HCT116 (cell line): ENCODE measurements around the gene ZFHX2. TPM values are rescaled to one million over a fixed set of nuclear protein-coding genes. Genes with fewer than 3 reads are reported as not detected.

Source experiments
- ATAC-seq: fragments of 200-7000 bp; cut with Tn5 transposase; 2 replicates; pipeline ENCODE4 v1.9.1; 2020; ENCODE audit warnings: mild to moderate bottlenecking, moderate library complexity
- BruUV-seq: library from RNA; stranded (reverse); fragments of 400-500 nt; replicated peaks from 2 replicates; lab custom pipeline; 2021; lab: Mats Ljungman, UMichigan
- CTCF ChIA-PET: fragments of 300-600 bp; sonication (Branson Sonifier 250); formaldehyde crosslinking; loops from one replicate; lab custom pipeline; 2021; ENCODE audit warnings: antibody characterized with exemption; lab: Charles Lee
- POLR2A ChIA-PET: fragments of 300-600, 350-600 bp; sonication (Branson Sonifier 250); formaldehyde crosslinking; loops from one replicate; lab custom pipeline; 2021; ENCODE audit warnings: antibody characterized with exemption; lab: Charles Lee
- RAD21 ChIA-PET, 2 experiments: fragments of 300-600 bp; sonication (Branson Sonifier 250); formaldehyde crosslinking; loops; one replicate each; lab custom pipeline; 2023; ENCODE audit warnings: low total read pairs in 2 of 2; ENCODE audit not compliant: uncharacterized antibody in 2 of 2, unreplicated experiment in 2 of 2, low non-redundant PET in 1 of 2; lab: Charles Lee
- DNase-seq: peaks from one replicate; pipeline ENCODE4 v3.0.0-alpha.2; 2010; ENCODE audit warnings: low read depth, low spot score
- H2AFZ ChIP-seq: fragments of 200-600 bp; shearing (Covaris generic), sonication (generic); 2 replicates; pipeline ENCODE4 v1.6.1; 2017; ENCODE audit warnings: low read depth, mixed run types, mixed read lengths, antibody characterized with exemption, low read length; ENCODE audit not compliant: poor library complexity, severe bottlenecking
- H3K27ac ChIP-seq: 2 replicates; pipeline ENCODE4 v1.5.1; 2012; ENCODE audit warnings: low read depth, low read length
- H3K27me3 ChIP-seq: fragments of 200-600 bp; sonication (generic); 2 replicates; pipeline ENCODE4 v1.6.1; 2016; ENCODE audit warnings: mixed run types, low read length, mixed read lengths; ENCODE audit not compliant: insufficient read depth
- H3K36me3 ChIP-seq, 2 experiments: fragments of 200-500 bp in 1 of 2; fragments of 200-600 bp in 1 of 2; sonication (Bioruptor generic) in 1 of 2; sonication (generic) in 1 of 2; 2 replicates each; pipeline versions ENCODE4 v1.5.1 to v1.6.1; 2014 to 2016; ENCODE audit warnings: low read length in 2 of 2, inconsistent platforms in 1 of 2, mixed read lengths in 1 of 2, mixed run types in 1 of 2; ENCODE audit not compliant: insufficient read depth in 2 of 2, control insufficient read depth in 1 of 2
- H3K4me1 ChIP-seq, 2 experiments: fragments of 200-600 bp in 1 of 2; sonication (generic) in 1 of 2; 2 replicates each; pipeline versions ENCODE4 v1.5.1 to v1.6.1; 2012 to 2017; ENCODE audit warnings: low read length in 2 of 2, inconsistent platforms in 1 of 2, mild to moderate bottlenecking in 1 of 2, mixed read lengths in 1 of 2, mixed run types in 1 of 2, moderate library complexity in 1 of 2; ENCODE audit not compliant: insufficient read depth in 2 of 2, control insufficient read depth in 1 of 2
- H3K4me2 ChIP-seq: fragments of 200-600 bp; sonication (generic); 2 replicates; pipeline ENCODE4 v1.6.1; 2017; ENCODE audit warnings: mixed run types, low read length, mixed read lengths
- H3K4me3 ChIP-seq, 2 experiments: fragments of 200-600 bp in 1 of 2; sonication (generic) in 1 of 2; replicated peaks in 1 of 2; 2 replicates each; pipeline ENCODE4 v1.5.1; 2011 to 2016; ENCODE audit warnings: low read length in 2 of 2, control low read depth in 1 of 2, low read depth in 1 of 2, mild to moderate bottlenecking in 1 of 2, mixed read lengths in 1 of 2, mixed run types in 1 of 2
- H3K79me2 ChIP-seq: fragments of 200-600 bp; sonication (generic); 2 replicates; pipeline ENCODE4 v1.6.1; 2017; ENCODE audit warnings: mild to moderate bottlenecking, mixed run types, low read length, moderate library complexity, mixed read lengths; ENCODE audit not compliant: insufficient read depth
- H3K9ac ChIP-seq: fragments of 200-600 bp; sonication (generic); 2 replicates; pipeline ENCODE4 v1.6.1; 2016; ENCODE audit warnings: low read length, mixed read lengths
- H3K9me2 ChIP-seq: fragments of 200-600 bp; sonication (generic), shearing (Covaris generic); 2 replicates; pipeline ENCODE4 v1.6.1; 2017; ENCODE audit warnings: mixed run types, mild to moderate bottlenecking, moderate library complexity; ENCODE audit not compliant: insufficient read depth
- H3K9me3 ChIP-seq, 2 experiments: fragments of 200-500 bp in 1 of 2; fragments of 200-600 bp in 1 of 2; sonication (Bioruptor generic) in 1 of 2; sonication (generic) in 1 of 2; 2 replicates each; pipeline ENCODE4 v1.6.1; 2014 to 2017; ENCODE audit warnings: low read length in 2 of 2, mixed read lengths in 2 of 2, inconsistent platforms in 1 of 2, low read depth in 1 of 2, mild to moderate bottlenecking in 1 of 2, mixed run types in 1 of 2, moderate library complexity in 1 of 2; ENCODE audit not compliant: control insufficient read depth in 1 of 2, insufficient read depth in 1 of 2
- H4K20me1 ChIP-seq: fragments of 200-600 bp; sonication (generic), shearing (Covaris generic); 2 replicates; pipeline ENCODE4 v1.6.1; 2017; ENCODE audit warnings: mixed run types, mild to moderate bottlenecking, moderate library complexity; ENCODE audit not compliant: insufficient read depth
- CEBPB ChIP-seq: IDR thresholded peaks from 2 replicates; pipeline ENCODE4 v1.6.1; 2012; ENCODE audit warnings: low read depth
- EZH2 ChIP-seq: fragments of 200-600 bp; sonication (generic); IDR thresholded peaks from 2 replicates; pipeline ENCODE4 v1.6.1; 2017; ENCODE audit warnings: antibody characterized with exemption, mixed run types
- EZH2phosphoT487 ChIP-seq: fragments of 200-600 bp; IDR thresholded peaks from 2 replicates; pipeline ENCODE4 v1.6.1; 2018; ENCODE audit warnings: antibody characterized with exemption, borderline replicate concordance
- FOSL1 ChIP-seq: IDR thresholded peaks from 2 replicates; pipeline ENCODE4 v1.6.1; 2012; ENCODE audit warnings: low read depth
- JUND ChIP-seq: IDR thresholded peaks from 2 replicates; pipeline ENCODE4 v1.6.1; 2012
- MAX ChIP-seq: IDR thresholded peaks from 2 replicates; pipeline ENCODE4 v1.6.1; 2012
- POLR2AphosphoS5 ChIP-seq: IDR thresholded peaks from 2 replicates; pipeline ENCODE4 v1.6.1; 2011; ENCODE audit warnings: mild to moderate bottlenecking, low read depth, low read length, moderate library complexity
- SIN3A ChIP-seq: IDR thresholded peaks from 2 replicates; pipeline ENCODE4 v1.6.1; 2012; ENCODE audit warnings: low read depth
- SP1 ChIP-seq: IDR thresholded peaks from 2 replicates; pipeline ENCODE4 v1.6.1; 2012; ENCODE audit warnings: low read depth
- SRF ChIP-seq: IDR thresholded peaks from 2 replicates; pipeline ENCODE4 v1.6.1; 2012; ENCODE audit warnings: low read depth
- TCF7L2 ChIP-seq: IDR thresholded peaks from 2 replicates; pipeline ENCODE4 v1.7.0; 2011; ENCODE audit warnings: borderline replicate concordance, inconsistent platforms; ENCODE audit not compliant: insufficient read depth, insufficient read length; ENCODE audit errors: extremely low read depth
- YY1 ChIP-seq: IDR thresholded peaks from 2 replicates; pipeline ENCODE4 v1.6.1; 2011; ENCODE audit warnings: low read length, low read depth, moderate library complexity, mild to moderate bottlenecking; ENCODE audit not compliant: insufficient replicate concordance; ENCODE audit errors: extremely low read depth
- ZFX ChIP-seq: fragments of 450-650 bp; IDR thresholded peaks from 2 replicates; pipeline ENCODE4 v1.6.1; 2017
- ZNF274 ChIP-seq: fragments of 200-500 bp; sonication (Bioruptor generic); IDR thresholded peaks from 2 replicates; pipeline ENCODE4 v1.6.1; 2014; ENCODE audit warnings: mild to moderate bottlenecking, low read depth, low read length, inconsistent platforms
- intact Hi-C: fragments of 100-400 bp; cut with micrococcal nuclease; formaldehyde crosslinking; loops from 2 replicates; pipeline ENCODE4 v1.10.0; 2022
- total RNA-seq: library from RNA; stranded (reverse); gene quantifications from one replicate; pipeline ENCODE4 v1.2.1, GENCODE V29; 2021; ENCODE audit not compliant: unreplicated experiment
- TF ChIP-seq, protein P1 (sequence below), 3 experiments: fragments of 200-600 bp in 1 of 3; sonication (generic) in 1 of 3; IDR thresholded peaks in 2 of 3; conservative IDR thresholded peaks in 1 of 3; 2 replicates each; pipeline ENCODE4 v1.5.1; 2012 to 2017; ENCODE audit warnings: low read depth in 2 of 3, low read length in 2 of 3, antibody characterized with exemption in 1 of 3, borderline replicate concordance in 1 of 3, control low read depth in 1 of 3, mild to moderate bottlenecking in 1 of 3, mixed read lengths in 1 of 3, mixed run types in 1 of 3, moderate library complexity in 1 of 3; ENCODE audit not compliant: insufficient read depth in 1 of 3
- TF ChIP-seq, protein P2 (sequence below): IDR thresholded peaks from 2 replicates; pipeline ENCODE4 v1.6.1; 2011; ENCODE audit warnings: mild to moderate bottlenecking, low read length, moderate library complexity; ENCODE audit not compliant: insufficient replicate concordance; ENCODE audit errors: extremely low read depth

The ZFHX2 gene
- total RNA-seq, 1 experiment from 2014 or later, result 3.6 TPM

GRCh38 chr14:23514644-23514957, 37.0 kb downstream of the ZFHX2 start:
- Histone ChIP-seq H3K9me2 (no peaks in the 10 kb centered on the region), H3K4me3 (no peak overlapping the region), H4K20me1 (no peaks in the 10 kb centered on the region), H2AFZ (no peak overlapping the region), H3K9ac (no peak overlapping the region), H3K36me3 (no peaks in the 10 kb centered on the region; a peak in 1 of 4 replicates), H3K4me2 (no peak overlapping the region), H3K4me1 (no peaks in the 10 kb centered on the region), H3K27me3 (no peaks in the 10 kb centered on the region), H3K79me2 (no peaks in the 10 kb centered on the region)
- ChIA-PET RAD21 (no interaction called here), POLR2A (no interaction called here), CTCF (no interaction called here)
- ATAC-seq (no peak), DNase-seq (no peak)
- intact Hi-C loops, result no loop called here
- BruUV-seq, result no TSS peak
- TF ChIP-seq CEBPB (no peak), SRF (no peak), ZFX (no peak)
- TF ChIP-seq, all 23 proteins: peak for 0
- Histone ChIP-seq H3K9me3 (no peaks in the 10 kb centered on the region), H3K27ac (no peak overlapping the region)

GRCh38 chr14:23513818-23514643, 37.5 kb downstream of the ZFHX2 start:
- Histone ChIP-seq H3K4me2 (no peak overlapping the region), H3K27me3 (no peaks in the 10 kb centered on the region), H3K36me3 (no peaks in the 10 kb centered on the region), H2AFZ (no peak overlapping the region), H4K20me1 (no peaks in the 10 kb centered on the region), H3K4me1 (no peaks in the 10 kb centered on the region), H3K4me3 (no peak overlapping the region), H3K9ac (no peak overlapping the region), H3K79me2 (no peaks in the 10 kb centered on the region), H3K27ac (no peak overlapping the region), H3K9me2 (no peaks in the 10 kb centered on the region), H3K9me3 (no peaks in the 10 kb centered on the region)
- RAD21 ChIA-PET, result no interaction called here
- no TSS peak for BruUV-seq
- intact Hi-C loops, result no loop called here
- CTCF ChIA-PET, result no interaction called here
- ATAC-seq, result no peak
- POLR2A ChIA-PET, result no interaction called here
- no peak for DNase-seq
- TF ChIP-seq, protein P1, sequence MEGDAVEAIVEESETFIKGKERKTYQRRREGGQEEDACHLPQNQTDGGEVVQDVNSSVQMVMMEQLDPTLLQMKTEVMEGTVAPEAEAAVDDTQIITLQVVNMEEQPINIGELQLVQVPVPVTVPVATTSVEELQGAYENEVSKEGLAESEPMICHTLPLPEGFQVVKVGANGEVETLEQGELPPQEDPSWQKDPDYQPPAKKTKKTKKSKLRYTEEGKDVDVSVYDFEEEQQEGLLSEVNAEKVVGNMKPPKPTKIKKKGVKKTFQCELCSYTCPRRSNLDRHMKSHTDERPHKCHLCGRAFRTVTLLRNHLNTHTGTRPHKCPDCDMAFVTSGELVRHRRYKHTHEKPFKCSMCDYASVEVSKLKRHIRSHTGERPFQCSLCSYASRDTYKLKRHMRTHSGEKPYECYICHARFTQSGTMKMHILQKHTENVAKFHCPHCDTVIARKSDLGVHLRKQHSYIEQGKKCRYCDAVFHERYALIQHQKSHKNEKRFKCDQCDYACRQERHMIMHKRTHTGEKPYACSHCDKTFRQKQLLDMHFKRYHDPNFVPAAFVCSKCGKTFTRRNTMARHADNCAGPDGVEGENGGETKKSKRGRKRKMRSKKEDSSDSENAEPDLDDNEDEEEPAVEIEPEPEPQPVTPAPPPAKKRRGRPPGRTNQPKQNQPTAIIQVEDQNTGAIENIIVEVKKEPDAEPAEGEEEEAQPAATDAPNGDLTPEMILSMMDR (IDR thresholded peaks at IDR 0.05 in 2 of 3, conservative IDR thresholded peaks at IDR 0.05 in 1 of 3; ENCODE audit: borderline replicate concordance in 1 of 3, insufficient read depth in 1 of 3, low read depth in 2 of 3, low read length in 2 of 3), result no peak
- TF ChIP-seq, protein P2, sequence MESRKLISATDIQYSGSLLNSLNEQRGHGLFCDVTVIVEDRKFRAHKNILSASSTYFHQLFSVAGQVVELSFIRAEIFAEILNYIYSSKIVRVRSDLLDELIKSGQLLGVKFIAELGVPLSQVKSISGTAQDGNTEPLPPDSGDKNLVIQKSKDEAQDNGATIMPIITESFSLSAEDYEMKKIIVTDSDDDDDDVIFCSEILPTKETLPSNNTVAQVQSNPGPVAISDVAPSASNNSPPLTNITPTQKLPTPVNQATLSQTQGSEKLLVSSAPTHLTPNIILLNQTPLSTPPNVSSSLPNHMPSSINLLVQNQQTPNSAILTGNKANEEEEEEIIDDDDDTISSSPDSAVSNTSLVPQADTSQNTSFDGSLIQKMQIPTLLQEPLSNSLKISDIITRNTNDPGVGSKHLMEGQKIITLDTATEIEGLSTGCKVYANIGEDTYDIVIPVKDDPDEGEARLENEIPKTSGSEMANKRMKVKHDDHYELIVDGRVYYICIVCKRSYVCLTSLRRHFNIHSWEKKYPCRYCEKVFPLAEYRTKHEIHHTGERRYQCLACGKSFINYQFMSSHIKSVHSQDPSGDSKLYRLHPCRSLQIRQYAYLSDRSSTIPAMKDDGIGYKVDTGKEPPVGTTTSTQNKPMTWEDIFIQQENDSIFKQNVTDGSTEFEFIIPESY, result no peak
- TF ChIP-seq SP1, result no peak
- no peak for TF ChIP-seq FOSL1
- TF ChIP-seq TCF7L2, result no peak
- TF ChIP-seq EZH2phosphoT487, result no peak
- TF ChIP-seq ZNF274, result no peak
- no peak for TF ChIP-seq YY1
- no peak for TF ChIP-seq POLR2AphosphoS5
- no peak for TF ChIP-seq JUND
- no peak for TF ChIP-seq SIN3A
- no peak for TF ChIP-seq MAX
- TF ChIP-seq EZH2, result no peak
